Nephron (organoid): ENCODE results near the gene PATJ.

ENCODE experiments used
- H3K27ac Mint-ChIP-seq, 3 experiments: 2 replicates each; pipeline ENCODE4 v1.8.0; 2020; ENCODE audit warnings: mixed read lengths in 3 of 3, mild to moderate bottlenecking in 2 of 3, moderate library complexity in 1 of 3
- H3K27me3 Mint-ChIP-seq: 2 replicates; pipeline ENCODE4 v1.8.0; 2021; ENCODE audit warnings: low read depth, mild to moderate bottlenecking, moderate library complexity, mixed read lengths
- H3K36me3 Mint-ChIP-seq: 2 replicates; pipeline ENCODE4 v1.8.0; 2020; ENCODE audit warnings: low read depth, mixed read lengths
- H3K4me1 Mint-ChIP-seq: 2 replicates; pipeline ENCODE4 v1.8.0; 2020; ENCODE audit warnings: mixed read lengths
- H3K4me3 Mint-ChIP-seq, 3 experiments: 2 replicates each; pipeline ENCODE4 v1.8.0; 2020; ENCODE audit warnings: mild to moderate bottlenecking in 3 of 3, mixed read lengths in 3 of 3, moderate library complexity in 2 of 3
- H3K9me3 Mint-ChIP-seq: 2 replicates; pipeline ENCODE4 v1.8.0; 2020; ENCODE audit warnings: mixed read lengths
- CTCF ChIP-seq, 3 experiments: fragments of 200-600 bp; sonication (generic); IDR thresholded peaks; one replicate each; pipeline ENCODE4 v1.5.0; 2021; ENCODE audit warnings: antibody characterized with exemption in 3 of 3; ENCODE audit not compliant: unreplicated experiment in 3 of 3

Gene PATJ

DNA sequence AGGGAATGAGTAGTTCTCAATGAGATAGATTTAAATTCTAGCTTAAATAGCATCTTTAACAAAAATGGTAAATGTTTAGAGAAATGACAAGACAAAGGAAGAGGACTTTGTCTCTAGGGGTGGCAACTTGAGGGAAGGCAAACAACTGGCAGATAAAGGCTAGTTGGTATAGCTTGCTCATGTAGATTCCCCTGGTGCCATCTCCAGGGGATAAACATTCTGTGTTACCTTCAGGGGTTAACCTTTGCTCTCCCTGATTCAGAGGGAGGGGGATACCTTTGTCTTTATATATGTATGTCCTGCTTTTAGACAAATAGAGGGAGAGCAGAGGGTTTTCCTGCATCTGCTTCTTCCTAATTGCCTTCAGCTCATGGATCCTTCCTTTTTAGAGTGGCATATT, 298.7 kb downstream of the PATJ start:
- Mint-ChIP-seq H3K27ac (peak overlapping the region in 1 of 3 experiments; percentile 1), H3K36me3 (no peaks in the 10 kb centered on the region), H3K4me1 (peaks cover 17% of the 10 kb centered on the region), H3K27me3 (no peaks in the 10 kb centered on the region), H3K9me3 (no peaks in the 10 kb centered on the region), H3K4me3 (no peak overlapping the region)
- no peak for TF ChIP-seq CTCF (IDR thresholded peaks at IDR 0.05; ENCODE audit: unreplicated experiment in 3 of 3)

DNA sequence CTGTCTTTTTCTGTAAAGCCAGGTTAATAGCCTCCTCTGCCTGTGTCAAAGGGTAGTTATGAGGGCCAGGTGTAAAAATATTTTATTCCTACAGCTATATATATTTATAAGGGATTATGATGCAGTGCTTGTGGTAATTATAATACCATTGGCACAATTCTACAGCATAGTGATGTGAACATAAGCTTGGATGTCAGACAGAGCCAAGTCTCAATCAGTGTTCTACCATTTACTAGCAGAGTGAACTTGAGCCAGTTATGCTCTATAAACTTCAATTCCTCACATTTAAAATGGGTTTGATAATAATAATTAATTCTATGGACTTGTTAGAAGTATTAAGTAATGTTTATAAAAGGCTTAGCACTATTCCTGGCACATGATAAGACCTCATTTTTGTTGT, 300.9 kb downstream of the PATJ start:
- Mint-ChIP-seq H3K27ac (no peak overlapping the region), H3K36me3 (peaks cover 4% of the 10 kb centered on the region), H3K9me3 (no peaks in the 10 kb centered on the region), H3K4me3 (no peak overlapping the region), H3K27me3 (no peaks in the 10 kb centered on the region), H3K4me1 (peaks cover 6% of the 10 kb centered on the region)
- no peak for TF ChIP-seq CTCF (IDR thresholded peaks at IDR 0.05; ENCODE audit: unreplicated experiment in 3 of 3)

GRCh38 chr1:62045574-62045973, 303.3 kb downstream of the PATJ start:
- Mint-ChIP-seq H3K27me3 (no peaks in the 10 kb centered on the region), H3K27ac (peak overlapping the region in 1 of 3 experiments; percentile 16), H3K9me3 (no peaks in the 10 kb centered on the region), H3K4me1 (peaks cover 3% of the 10 kb centered on the region), H3K4me3 (no peak overlapping the region), H3K36me3 (peaks cover 11% of the 10 kb centered on the region)
- no peak for TF ChIP-seq CTCF (IDR thresholded peaks at IDR 0.05; ENCODE audit: unreplicated experiment in 3 of 3)

DNA sequence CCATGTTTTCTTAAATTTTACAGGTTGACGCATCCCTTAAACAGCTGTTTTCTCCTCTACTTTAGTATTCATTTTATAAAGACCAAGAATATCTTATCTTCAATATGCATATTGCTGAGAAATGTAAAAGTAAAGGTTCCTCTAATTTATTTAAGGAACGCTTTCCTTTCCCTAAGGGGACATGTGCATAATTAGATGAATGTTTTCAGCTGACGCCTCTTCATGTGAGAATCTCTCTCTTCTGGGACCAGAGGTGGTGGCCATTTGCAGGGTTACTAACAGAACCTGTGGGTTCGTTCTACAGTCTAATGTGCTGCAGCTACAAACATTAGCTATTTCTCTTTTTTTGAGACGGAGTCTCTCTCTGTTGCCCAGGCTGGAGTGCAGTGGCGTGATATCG, 304.6 kb downstream of the PATJ start:
- Mint-ChIP-seq H3K9me3 (no peaks in the 10 kb centered on the region), H3K36me3 (peaks cover 15% of the 10 kb centered on the region), H3K4me3 (no peak overlapping the region), H3K4me1 (no peaks in the 10 kb centered on the region), H3K27me3 (no peaks in the 10 kb centered on the region), H3K27ac (no peak overlapping the region)
- TF ChIP-seq CTCF (IDR thresholded peaks at IDR 0.05; ENCODE audit: unreplicated experiment in 3 of 3): no peak

DNA sequence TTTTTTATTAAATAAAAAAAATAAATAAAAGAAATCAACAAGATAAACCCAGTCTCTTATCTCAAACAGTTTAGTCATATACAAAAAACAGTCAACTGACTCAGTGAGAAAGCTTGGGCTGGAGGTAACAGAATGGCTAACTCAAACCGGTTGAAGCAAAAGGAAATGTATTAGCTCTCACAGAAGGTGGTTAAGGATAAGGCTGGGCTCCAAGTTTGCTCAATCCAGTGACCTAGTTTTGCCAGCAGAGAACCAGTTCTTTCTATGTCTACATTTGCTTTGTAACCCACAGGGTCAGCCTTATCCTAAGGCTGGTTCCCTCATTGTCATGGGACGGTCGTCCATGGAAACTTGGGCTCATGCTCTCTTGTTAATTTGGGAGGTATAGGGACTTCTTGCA, 307.9 kb downstream of the PATJ start:
- peaks cover 15% of the 10 kb centered on the region for H3K36me3 Mint-ChIP-seq
- H3K9me3 Mint-ChIP-seq: no peaks in the 10 kb centered on the region
- H3K4me3 Mint-ChIP-seq: no peak overlapping the region
- no peaks in the 10 kb centered on the region for H3K4me1 Mint-ChIP-seq
- no peaks in the 10 kb centered on the region for H3K27me3 Mint-ChIP-seq
- TF ChIP-seq CTCF (IDR thresholded peaks at IDR 0.05; ENCODE audit: unreplicated experiment in 3 of 3): no peak
- no peak overlapping the region for H3K27ac Mint-ChIP-seq

- H3K4me1 Mint-ChIP-seq: no peaks in the 10 kb centered on the region
- H3K27me3 Mint-ChIP-seq: no peaks in the 10 kb centered on the region
- H3K27ac Mint-ChIP-seq: no peak overlapping the region
- no peaks in the 10 kb centered on the region for H3K9me3 Mint-ChIP-seq
- peaks cover 11% of the 10 kb centered on the region for H3K36me3 Mint-ChIP-seq
- H3K4me3 Mint-ChIP-seq: no peak overlapping the region
- TF ChIP-seq CTCF (IDR thresholded peaks at IDR 0.05; ENCODE audit: unreplicated experiment in 3 of 3): no peak
Observed at GRCh38 chr1:62052946-62053345, 310.7 kb downstream of the PATJ start.
